GM13977 (cell line): ENCODE results near the gene KCNK10.

ENCODE experiments used
- DNase-seq: peaks from one replicate; pipeline ENCODE4 v3.0.0; 2012; ENCODE audit warnings: low spot score
- CTCF ChIP-seq: IDR thresholded peaks from 2 replicates; pipeline ENCODE4 v1.5.1; 2012; ENCODE audit warnings: mild to moderate bottlenecking, control low read depth; ENCODE audit not compliant: insufficient read depth; ENCODE audit errors: extremely low read depth, missing control alignments
- in situ Hi-C: fragments of 300-500 bp; cut with MboI; formaldehyde crosslinking; loops from one replicate; pipeline ENCODE4 v1.12.0; 2022; ENCODE audit warnings: low sequenced_read_pairs, low pct_unique_long_range_greater_than_20kb, mixed read lengths, inconsistent platforms; ENCODE audit not compliant: unreplicated experiment

KCNK10 gene

GRCh38 chr14:88333036-88333435, 10.0 kb upstream of the KCNK10 start:
- in situ Hi-C loops, result no loop called here
- TF ChIP-seq CTCF, result no peak
- no peak for DNase-seq

- TF ChIP-seq CTCF, result no peak
- no peak for DNase-seq
- in situ Hi-C loops, result no loop called here
Measured at GRCh38 chr14:88327497-88327896, 4.4 kb upstream of the KCNK10 start.

- no peak for DNase-seq
- TF ChIP-seq CTCF, result no peak
- in situ Hi-C loops, result no loop called here
Measured at GRCh38 chr14:88326352-88327103, 3.5 kb upstream of the KCNK10 start.

- no peak for TF ChIP-seq CTCF
- DNase-seq, result no peak
- in situ Hi-C loops, result no loop called here
Measured at GRCh38 chr14:88325883-88326282, 2.8 kb upstream of the KCNK10 start.

GRCh38 chr14:88324930-88325329, 1.9 kb upstream of the KCNK10 start:
- in situ Hi-C loops, result no loop called here
- DNase-seq, result no peak
- TF ChIP-seq CTCF, result no peak

- DNase-seq, result no peak
- in situ Hi-C loops, result no loop called here
- no peak for TF ChIP-seq CTCF
Measured at GRCh38 chr14:88324491-88324890, 1.4 kb upstream of the KCNK10 start.
